Heart left ventricle (tissue), 16 donors: Measurements from ENCODE around the gene WDR73. TPM values are rescaled to one million over a fixed set of nuclear protein-coding genes. Genes with fewer than 3 reads are reported as not detected.

Source experiments
- ATAC-seq, 4 donors: fragments of 200-7000 bp; cut with Tn5 transposase; one replicate each; pipeline ENCODE4 v1.9.1; 2020 to 2022; ENCODE audit warnings: moderate library complexity in 4 of 4, mild to moderate bottlenecking in 3 of 4, moderate number of reproducible peaks in 1 of 4
- DNase-seq, 5 donors: peaks; one replicate each; pipeline ENCODE4 v3.0.0-alpha.2; 2020
- H3K27ac ChIP-seq, 12 donors: fragments of 200-600 bp; sonication (generic) in 4 of 12; one replicate each; pipeline versions ENCODE4 v1.5.0 to v1.8.0; 2016 to 2022; ENCODE audit warnings: mild to moderate bottlenecking in 2 of 12
- H3K27me3 ChIP-seq, 9 donors: fragments of 200-600 bp; sonication (generic) in 2 of 9; one replicate each; pipeline versions ENCODE4 v1.5.1 to v1.8.0; 2016 to 2022; ENCODE audit warnings: mild to moderate bottlenecking in 3 of 9
- H3K36me3 ChIP-seq, 9 donors: fragments of 200-600 bp; sonication (generic) in 2 of 9; one replicate each; pipeline versions ENCODE4 v1.5.0 to v1.8.0; 2018 to 2022; ENCODE audit warnings: mild to moderate bottlenecking in 2 of 9
- H3K4me1 ChIP-seq, 12 donors: fragments of 200-600 bp; sonication (generic) in 4 of 12; one replicate each; pipeline versions ENCODE4 v1.5.0 to v1.8.0; 2016 to 2022; ENCODE audit warnings: mild to moderate bottlenecking in 3 of 12
- H3K4me3 ChIP-seq, 12 donors: fragments of 200-600 bp; sonication (generic) in 4 of 12; one replicate each; pipeline versions ENCODE4 v1.5.0 to v1.8.0; 2017 to 2022; ENCODE audit warnings: mild to moderate bottlenecking in 9 of 12, moderate library complexity in 4 of 12
- H3K9me3 ChIP-seq, 12 donors: fragments of 200-600 bp; sonication (generic) in 4 of 12; one replicate each; pipeline versions ENCODE4 v1.5.0 to v1.8.0; 2016 to 2022; ENCODE audit warnings: mild to moderate bottlenecking in 1 of 12
- CTCF ChIP-seq, 12 donors: fragments of 200-600 bp; sonication (generic) in 4 of 12; IDR thresholded peaks; one replicate each; pipeline versions ENCODE4 v1.5.0 to v1.8.0; 2018 to 2022; ENCODE audit warnings: antibody characterized with exemption in 12 of 12, mild to moderate bottlenecking in 5 of 12
- POLR2A ChIP-seq, 2 donors: fragments of 450-650 bp; IDR thresholded peaks; one replicate each; pipeline ENCODE4 v1.6.1; 2017; ENCODE audit warnings: antibody characterized with exemption in 2 of 2, mild to moderate bottlenecking in 2 of 2, moderate library complexity in 2 of 2
- WGBS, 4 donors: extraction: QIAGEN DNeasy Blood & Tissue Kit in 2 of 4; methylation state at CpG; one replicate each; pipeline versions ENCODE4 v1.1.5 to v1.1.7; 2013 to 2018; 5-methylcytosine and 5-hydroxymethylcytosine counted together
- intact Hi-C, 10 donors: fragments of 100-400 bp; cut with DNase I; formaldehyde crosslinking; loops; one replicate each; pipeline versions ENCODE4 v1.11.1 to v1.14.2; 2022
- polyA plus RNA-seq, 2 donors: library from polyadenylated mRNA; stranded (reverse); fragments of 200-250 nt; gene quantifications; one replicate each; pipeline ENCODE4 v1.2.3, GENCODE V29; 2013
- total RNA-seq, 9 donors: library from RNA; depleted of rRNA in 2 of 9; stranded (reverse); fragments of >200 nt in 2 of 9; fragmentation: NEBNext Ultra II Directional in 3 of 9; extraction: Animal tissue kit (Norgen Biotek cat#: 25700) in 3 of 9; gene quantifications; one replicate each; pipeline versions ENCODE4 v1.1.0 to v1.2.4, GENCODE V29; 2016 to 2023
- donor health status: ischemic (EF 13 %, LVEDD 7.1; RV severe dilation, severe dysfunction).
- donor health status: healthy with polysubstance abuse.
- donor health status: DM: no; HTN: yes; CAD: no.
- donor health status: DM: no; HTN: no; CAD: no.
- donor health status: ischemic (EF 25% LVEDD 6.9; RV normal size, moderate dysfunction).
- donor health status: ischemic (EF 25% LVEDD 5.7; RV mildly dilated, moderate dysfunction).
- donor health status: healthy.
- donor health status: DM: yes; HTN: yes; CAD: no.
- donor health status: ischemic (EF 35%, LVEDD 5.7; RV mildly dilated, moderate dysfunction).
- donor health status: nonischemic (EF 11% LVEDD 7.7; RV severe dilation, severe dysfunction).
- donor health status: DM: yes; HTN: yes; CAD: no.
- donor health status: PGD.
- donor health status: ischemic (EF 29% LVEDD 5.4; RV normal size, mild dysfunction).
- donor health status: nonischemic (EF 23%, LVEDD 6.1; RV moderate dilation, normal function).

The WDR73 gene
- total and polyA plus RNA-seq, 11 donors, result 8.7 to 22.2 (median 13.9) TPM

GRCh38 chr15:84658080-84658787, 4.2 kb upstream of the WDR73 start, which contains the start of gene NMB:
NMB (minus strand) TSS chr15:84658199; CDS start chr15:84658152, 47 bp downstream.
- peaks cover 0 to 6% (median 0%) of the 10 kb centered on the region in 9 donors for H3K36me3 ChIP-seq
- H3K4me3 ChIP-seq, result peak within 1 kb of the TSS; percentile 6 to 87 (median 70)
- peak; percentile 78 to 88 (median 83) for DNase-seq
- peak; percentile 32 to 84 (median 52) for TF ChIP-seq CTCF (IDR thresholded peaks at IDR 0.05)
- peak in 1 of 2 donors; percentile 49 for TF ChIP-seq POLR2A (IDR thresholded peaks at IDR 0.05)
- H3K9me3 ChIP-seq, result no peaks in the 10 kb centered on the region
- intact Hi-C loops, result loop anchor here (2.0 to 10.0 kb wide), 14 partner anchors 44 to 277 kb away; partner anchors contain the start of genes ALPK3 (in 4 of the 10), SEC11A (in 4 of the 10), ZNF592 (in 1 of the 10) and ZSCAN2 (in 1 of the 10)
- no peaks in the 10 kb centered on the region for H3K27me3 ChIP-seq
- peaks cover 0 to 40% (median 20%) of the 10 kb centered on the region in 12 donors for H3K4me1 ChIP-seq
- H3K27ac ChIP-seq, result peak within 1 kb of the TSS; percentile 16 to 90 (median 78)
- ATAC-seq, result peak; percentile 36 to 72 (median 66)
- 1% methylated on average over 26 to 61 of the region's 61 CpGs for whole genome bisulfite sequencing, 4 donors

- intact Hi-C loops, result loop anchor here (2.0 to 10.0 kb wide), 15 partner anchors 45 to 277 kb away; partner anchors contain the start of genes ALPK3 (in 4 of the 10), SEC11A (in 4 of the 10), ZNF592 (in 1 of the 10) and ZSCAN2 (in 1 of the 10)
- no peaks in the 10 kb centered on the region for H3K9me3 ChIP-seq
- TF ChIP-seq CTCF (IDR thresholded peaks at IDR 0.05), result no peak
- TF ChIP-seq POLR2A (IDR thresholded peaks at IDR 0.05), result no peak
- peak overlapping the region; percentile 6 to 87 (median 70) for H3K4me3 ChIP-seq
- peak overlapping the region in 11 of 12 donors; percentile 58 to 90 (median 79) for H3K27ac ChIP-seq
- 22 to 38% (median 24%) methylated on average over 10 to 17 of the region's 17 CpGs for WGBS, 4 donors
- peaks cover 0 to 4% (median 0%) of the 10 kb centered on the region in 9 donors for H3K36me3 ChIP-seq
- no peak for ATAC-seq
- H3K4me1 ChIP-seq, result peaks cover 0 to 46% (median 25%) of the 10 kb centered on the region in 12 donors
- peak in 1 of 5 donors; percentile 27 for DNase-seq
- H3K27me3 ChIP-seq, result no peaks in the 10 kb centered on the region
Measured at GRCh38 chr15:84657748-84658079, 3.6 kb upstream of the WDR73 start.

- Histone ChIP-seq H3K4me1 (peaks cover 0 to 52% (median 32%) of the 10 kb centered on the region in 12 donors), H3K36me3 (peaks cover 0 to 12% (median 7%) of the 10 kb centered on the region in 9 donors), H3K27me3 (no peaks in the 10 kb centered on the region), H3K9me3 (no peaks in the 10 kb centered on the region), H3K27ac (no peak overlapping the region), H3K4me3 (peak overlapping the region in 1 of 12 donors; percentile 62)
- TF ChIP-seq POLR2A (IDR thresholded peaks at IDR 0.05) (no peak), CTCF (IDR thresholded peaks at IDR 0.05) (no peak)
- no peak for ATAC-seq
- 92 to 95% (median 93%) methylated on average over 6 to 7 of the region's 7 CpGs for WGBS, 4 donors
- intact Hi-C loops, result loop anchor here (2.0 to 10.0 kb wide), 14 partner anchors 45 to 278 kb away; partner anchors contain the start of genes ALPK3 (in 4 of the 10), SEC11A (in 3 of the 10), ZNF592 (in 1 of the 10) and ZSCAN2 (in 1 of the 10)
- no peak for DNase-seq
Measured at GRCh38 chr15:84656972-84657371, 2.9 kb upstream of the WDR73 start.
